Large intestine (tissue), 3 donors: Measurements from ENCODE around the gene FGF12. TPM values are rescaled to one million over a fixed set of nuclear protein-coding genes. Genes with fewer than 3 reads are reported as not detected.

Experiments used
- DNase-seq, 2 donors: peaks; one replicate each; pipeline versions ENCODE4 v3.0.0 to v3.0.0-alpha.2; 2013
- H3K27ac ChIP-seq: one replicate; pipeline ENCODE4 v1.5.1; 2013; ENCODE audit warnings: low read length
- H3K27me3 ChIP-seq: 2 replicates; pipeline ENCODE4 v1.6.1; 2013; ENCODE audit warnings: low read length; ENCODE audit not compliant: control insufficient read depth, insufficient read depth
- H3K36me3 ChIP-seq: 2 replicates; pipeline ENCODE4 v1.6.1; 2013; ENCODE audit warnings: low read length; ENCODE audit not compliant: control insufficient read depth, insufficient read depth
- H3K4me1 ChIP-seq: one replicate; pipeline ENCODE4 v1.6.1; 2013; ENCODE audit warnings: low read length; ENCODE audit not compliant: control insufficient read depth, insufficient read depth
- H3K4me3 ChIP-seq: one replicate; pipeline ENCODE4 v1.5.1; 2013; ENCODE audit warnings: low read length
- H3K9me3 ChIP-seq: one replicate; pipeline ENCODE4 v1.6.1; 2013; ENCODE audit warnings: mild to moderate bottlenecking, low read depth, low read length, moderate library complexity; ENCODE audit not compliant: control insufficient read depth
- WGBS: methylation state at CpG from one replicate; pipeline ENCODE4 v1.1.5; 2013; ENCODE audit warnings: low lambda C conversion rate; ENCODE audit not compliant: insufficient coverage; 5-methylcytosine and 5-hydroxymethylcytosine counted together
- polyA plus RNA-seq: library from polyadenylated mRNA; unstranded; fragments of 120-200 nt; gene quantifications from one replicate; pipeline ENCODE4 v1.2.1, GENCODE V29; 2013

The FGF12 gene
- polyA plus RNA-seq, 1 donor, result 2.1 TPM

- Histone ChIP-seq H3K4me3 (no peak overlapping the region), H3K9me3 (no peaks in the 10 kb centered on the region), H3K36me3 (no peaks in the 10 kb centered on the region), H3K4me1 (no peaks in the 10 kb centered on the region), H3K27me3 (no peaks in the 10 kb centered on the region), H3K27ac (no peak overlapping the region)
- no peak for DNase-seq
- no CpG with 5 or more reads among the region's 3 CpGs for WGBS
These were observed 330.3 kb downstream of the FGF12 start for GRCh38 chr3:192397012-192397411.

GRCh38 chr3:192395506-192395905 is 331.8 kb downstream of the FGF12 start:
- Histone ChIP-seq H3K36me3 (no peaks in the 10 kb centered on the region), H3K27ac (no peak overlapping the region), H3K9me3 (no peaks in the 10 kb centered on the region), H3K4me3 (no peak overlapping the region), H3K4me1 (no peaks in the 10 kb centered on the region), H3K27me3 (no peaks in the 10 kb centered on the region)
- WGBS, result 100% methylated on average over 1 of the region's 5 CpGs
- DNase-seq, result no peak

GRCh38 chr3:192392986-192393385 is 334.4 kb downstream of the FGF12 start:
- WGBS, result no CpG with 5 or more reads among the region's 4 CpGs
- H3K9me3 ChIP-seq, result no peaks in the 10 kb centered on the region
- H3K27ac ChIP-seq, result no peak overlapping the region
- no peak for DNase-seq
- no peaks in the 10 kb centered on the region for H3K36me3 ChIP-seq
- H3K4me3 ChIP-seq, result no peak overlapping the region
- H3K4me1 ChIP-seq, result no peaks in the 10 kb centered on the region
- H3K27me3 ChIP-seq, result no peaks in the 10 kb centered on the region

- WGBS, result 71% methylated on average over 2 of the region's 2 CpGs
- Histone ChIP-seq H3K27ac (no peak overlapping the region), H3K9me3 (no peaks in the 10 kb centered on the region), H3K36me3 (no peaks in the 10 kb centered on the region), H3K27me3 (no peaks in the 10 kb centered on the region), H3K4me1 (no peaks in the 10 kb centered on the region), H3K4me3 (no peak overlapping the region)
- no peak for DNase-seq
These were observed 344.5 kb downstream of the FGF12 start for GRCh38 chr3:192382861-192383260.

- H3K4me3 ChIP-seq, result no peak overlapping the region
- no peak for DNase-seq
- no peak overlapping the region for H3K27ac ChIP-seq
- H3K4me1 ChIP-seq, result no peaks in the 10 kb centered on the region
- no peaks in the 10 kb centered on the region for H3K36me3 ChIP-seq
- H3K27me3 ChIP-seq, result no peaks in the 10 kb centered on the region
- no CpG with 5 or more reads among the region's 2 CpGs for WGBS
- no peaks in the 10 kb centered on the region for H3K9me3 ChIP-seq
These were observed 353.8 kb downstream of the FGF12 start for GRCh38 chr3:192373586-192373985.

- Histone ChIP-seq H3K4me1 (no peaks in the 10 kb centered on the region), H3K9me3 (no peaks in the 10 kb centered on the region), H3K36me3 (no peaks in the 10 kb centered on the region), H3K27me3 (no peaks in the 10 kb centered on the region), H3K27ac (no peak overlapping the region), H3K4me3 (no peak overlapping the region)
- 73% methylated on average over 4 of the region's 6 CpGs for WGBS
- no peak for DNase-seq
These were observed 354.3 kb downstream of the FGF12 start for GRCh38 chr3:192373032-192373431.

- no peak for DNase-seq
- Histone ChIP-seq H3K36me3 (no peaks in the 10 kb centered on the region), H3K9me3 (no peaks in the 10 kb centered on the region), H3K4me1 (no peaks in the 10 kb centered on the region), H3K4me3 (no peak overlapping the region), H3K27me3 (no peaks in the 10 kb centered on the region), H3K27ac (no peak overlapping the region)
- no CpG with 5 or more reads among the region's 4 CpGs for WGBS
These were observed 354.7 kb downstream of the FGF12 start for GRCh38 chr3:192372616-192373015.

GRCh38 chr3:192371870-192372400 is 355.4 kb downstream of the FGF12 start:
- Histone ChIP-seq H3K27ac (no peak overlapping the region), H3K27me3 (no peaks in the 10 kb centered on the region), H3K36me3 (no peaks in the 10 kb centered on the region), H3K4me1 (no peaks in the 10 kb centered on the region), H3K9me3 (no peaks in the 10 kb centered on the region), H3K4me3 (no peak overlapping the region)
- no CpG with 5 or more reads among the region's 2 CpGs for WGBS
- no peak for DNase-seq

- H3K27ac ChIP-seq, result no peak overlapping the region
- H3K27me3 ChIP-seq, result no peaks in the 10 kb centered on the region
- H3K4me1 ChIP-seq, result no peaks in the 10 kb centered on the region
- H3K36me3 ChIP-seq, result no peaks in the 10 kb centered on the region
- H3K9me3 ChIP-seq, result no peaks in the 10 kb centered on the region
- no peak overlapping the region for H3K4me3 ChIP-seq
- WGBS, result 90% methylated on average over 2 of the region's 5 CpGs
- no peak for DNase-seq
These were observed 359.7 kb downstream of the FGF12 start for GRCh38 chr3:192367616-192368015.

GRCh38 chr3:192366916-192367315 is 360.4 kb downstream of the FGF12 start:
- Histone ChIP-seq H3K27ac (no peak overlapping the region), H3K9me3 (no peaks in the 10 kb centered on the region), H3K27me3 (no peaks in the 10 kb centered on the region), H3K4me3 (no peak overlapping the region), H3K4me1 (no peaks in the 10 kb centered on the region), H3K36me3 (no peaks in the 10 kb centered on the region)
- 74% methylated on average over 2 of the region's 6 CpGs for WGBS
- no peak for DNase-seq

GRCh38 chr3:192365571-192365970 is 361.8 kb downstream of the FGF12 start:
- no CpG with 5 or more reads among the region's 7 CpGs for WGBS
- no peaks in the 10 kb centered on the region for H3K4me1 ChIP-seq
- H3K27ac ChIP-seq, result no peak overlapping the region
- no peak overlapping the region for H3K4me3 ChIP-seq
- no peak for DNase-seq
- H3K36me3 ChIP-seq, result no peaks in the 10 kb centered on the region
- no peaks in the 10 kb centered on the region for H3K9me3 ChIP-seq
- no peaks in the 10 kb centered on the region for H3K27me3 ChIP-seq
